ENCODE data around the gene FAM53B.
A peak's percentile ranks its signal among the peaks of the same experiment; 100 is the strongest.

Gene FAM53B

DNA sequence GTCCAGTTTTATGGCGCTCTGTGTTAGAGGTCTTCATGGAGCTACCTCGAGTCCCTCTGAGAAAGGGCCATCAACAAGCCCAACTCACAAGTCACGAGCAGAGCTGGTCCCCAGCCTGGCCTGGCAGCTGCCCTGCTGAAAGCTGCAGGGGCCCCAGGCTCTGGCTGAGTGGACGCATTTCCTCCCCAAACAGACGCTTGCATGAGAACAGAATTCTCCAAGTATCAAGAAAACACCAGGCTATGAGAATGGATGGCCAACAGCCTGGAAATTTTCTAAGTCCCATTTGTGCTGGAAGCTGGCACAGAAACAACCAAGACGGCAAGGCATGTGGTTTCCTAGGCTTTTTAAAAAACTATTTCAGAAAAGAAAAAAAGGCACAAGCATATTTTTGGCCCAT is 114.8 kb downstream of the FAM53B start:
- no peak for DNase-seq (ENCODE audit: low read depth in 2 of 2)

DNA sequence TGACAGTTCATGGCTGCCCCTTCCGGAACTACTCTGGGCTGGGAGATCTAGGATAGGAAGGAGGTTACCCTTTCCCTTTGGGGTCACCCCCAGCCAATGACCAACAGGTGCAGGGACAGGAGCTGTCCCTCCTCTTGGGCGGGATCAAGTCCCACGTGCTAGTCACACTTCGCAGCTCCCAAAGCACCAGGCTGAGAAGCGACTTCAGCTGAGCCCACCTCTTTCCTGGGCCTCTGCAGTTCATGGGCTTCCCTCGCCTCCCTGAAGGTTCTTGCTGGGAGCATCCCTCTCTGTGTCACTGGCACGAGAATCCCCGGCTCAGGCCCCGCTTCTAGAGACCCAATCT is 115.5 kb downstream of the FAM53B start:
- no peak for DNase-seq (ENCODE audit: low read depth in 2 of 2)

DNA sequence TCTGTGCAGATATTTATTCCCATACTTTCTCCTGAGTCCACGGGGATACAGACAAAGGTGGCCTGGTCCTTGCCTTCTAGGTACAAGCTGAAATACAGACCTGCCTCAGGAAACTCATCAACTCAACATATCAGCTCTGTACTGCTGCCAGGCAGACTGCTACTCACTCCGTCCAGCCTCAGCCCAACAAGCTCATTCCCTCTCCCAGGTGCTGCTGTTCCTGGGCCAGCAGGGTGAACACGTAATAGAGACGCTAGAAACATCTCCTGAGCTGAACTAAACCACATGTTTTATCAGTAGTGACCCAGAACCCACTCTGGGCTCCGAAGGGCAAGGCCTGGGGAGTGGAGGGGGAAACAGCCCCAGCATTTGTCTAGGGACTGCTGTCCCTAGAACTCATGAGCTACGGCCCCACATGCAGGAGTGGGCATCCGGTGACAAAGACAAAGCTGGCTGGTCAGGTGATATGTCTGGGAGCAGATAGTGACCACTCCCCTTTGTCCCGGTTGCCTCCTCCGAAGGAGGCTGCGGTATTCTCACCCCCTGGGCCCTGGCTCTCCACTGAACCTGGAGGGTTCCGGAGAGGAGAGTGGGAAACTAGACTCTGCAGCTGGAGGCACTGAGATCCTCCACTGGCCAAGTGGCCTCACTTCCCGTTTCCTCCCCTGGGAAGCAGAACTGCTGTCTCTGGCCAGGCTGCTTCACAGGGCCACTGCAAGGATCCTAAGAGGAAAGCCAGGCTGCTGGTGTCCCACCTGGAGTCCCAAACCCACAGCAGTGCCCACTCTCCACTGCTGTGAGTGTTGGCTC is 116.1 kb downstream of the FAM53B start:
- DNase-seq (ENCODE audit: low read depth in 2 of 2) = no peak

DNA sequence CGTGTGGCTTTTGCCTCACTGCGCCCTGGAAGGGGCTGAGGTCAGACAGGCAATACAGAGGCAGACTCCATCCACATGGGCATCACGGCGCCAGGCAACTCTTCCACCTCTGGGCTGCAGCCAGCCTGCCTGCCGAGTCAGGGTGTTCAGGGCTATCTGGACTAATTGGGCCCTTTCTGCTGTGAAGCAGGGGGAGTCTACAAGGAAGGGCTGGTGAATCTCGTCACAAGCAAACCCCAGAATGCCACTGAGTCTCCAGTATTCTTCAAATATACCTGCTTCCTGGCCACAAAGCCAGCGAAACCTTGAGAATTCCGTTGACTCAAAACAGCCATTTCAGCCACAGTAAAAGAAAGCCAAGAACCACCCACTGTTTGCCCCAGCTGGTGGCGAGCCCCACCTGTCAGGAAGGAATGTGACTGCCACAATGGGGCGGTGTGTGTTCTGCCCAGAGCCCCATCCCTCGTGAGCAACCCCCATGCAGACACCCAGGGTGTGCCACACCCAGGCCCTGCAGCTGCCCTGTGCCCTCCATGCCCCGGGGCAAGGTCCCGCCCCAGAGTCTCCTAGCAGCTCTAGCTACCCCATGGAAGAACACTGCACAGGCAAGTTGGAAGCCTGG is 117.3 kb downstream of the FAM53B start:
- DNase-seq (ENCODE audit: low read depth in 2 of 2) = peak in 1 of 2 donors; percentile 40

DNA sequence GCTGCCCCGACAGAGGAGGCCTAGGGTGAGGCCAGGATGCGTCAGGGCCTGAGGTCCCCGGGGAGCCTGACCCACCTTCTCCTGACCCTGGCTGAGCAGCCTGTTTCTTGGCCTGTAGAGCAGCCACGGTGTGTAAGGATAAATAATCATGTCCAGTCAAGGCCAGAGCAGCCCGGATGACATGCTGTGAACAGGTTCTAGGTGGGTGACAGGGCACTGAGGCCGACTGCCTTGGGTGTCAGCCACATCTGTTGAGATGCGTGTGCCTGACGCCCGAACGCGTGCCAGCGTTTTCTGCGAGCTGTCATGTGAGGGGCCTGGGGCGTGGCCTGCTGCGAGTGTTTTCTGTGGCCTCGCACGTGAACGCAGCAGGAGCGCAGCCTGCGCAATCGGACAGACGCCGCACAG is 118.3 kb downstream of the FAM53B start:
- no peak for DNase-seq (ENCODE audit: low read depth in 2 of 2)

DNA sequence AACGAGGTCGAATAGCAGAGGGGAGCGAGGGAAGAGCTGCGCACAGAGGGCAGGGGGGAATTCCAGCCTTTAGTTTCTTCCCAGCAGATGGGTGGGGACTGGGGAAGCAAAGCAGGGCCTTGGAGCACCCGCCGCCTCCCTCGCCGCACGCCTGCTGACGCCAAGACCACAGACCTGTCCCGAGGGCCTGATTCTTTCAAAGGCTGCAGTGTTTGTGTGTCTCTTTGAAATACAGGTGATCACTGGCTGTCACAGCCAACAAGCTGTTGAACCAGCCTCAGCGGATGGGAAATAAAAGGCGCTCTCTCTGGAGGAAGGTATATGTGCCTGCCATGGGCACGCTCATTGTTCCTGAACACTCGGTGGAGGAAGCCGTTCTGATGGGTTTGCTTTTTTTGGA is 119.3 kb downstream of the FAM53B start:
- DNase-seq (ENCODE audit: low read depth in 2 of 2) = no peak

DNA sequence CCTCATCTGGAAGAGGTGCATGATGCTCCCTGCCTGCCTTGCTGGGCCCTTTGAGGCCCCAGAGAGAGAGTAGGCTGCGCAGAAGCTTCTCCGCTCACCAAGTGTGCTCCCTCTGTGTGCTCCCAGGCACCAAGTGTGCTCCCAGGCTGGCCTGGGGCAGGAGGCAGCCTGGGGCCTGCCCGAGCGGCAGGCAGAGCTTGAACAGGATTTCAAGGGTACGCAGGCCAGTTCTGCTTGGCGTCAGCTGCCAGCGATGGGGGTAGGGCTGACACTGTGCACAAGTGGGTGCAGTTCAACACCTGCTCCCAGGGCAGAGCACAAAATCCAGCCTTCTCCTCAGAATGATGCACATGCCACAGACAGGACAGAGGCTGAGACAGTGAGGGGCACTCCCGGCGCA is 119.7 kb downstream of the FAM53B start:
- DNase-seq (ENCODE audit: low read depth in 2 of 2) = no peak

DNA sequence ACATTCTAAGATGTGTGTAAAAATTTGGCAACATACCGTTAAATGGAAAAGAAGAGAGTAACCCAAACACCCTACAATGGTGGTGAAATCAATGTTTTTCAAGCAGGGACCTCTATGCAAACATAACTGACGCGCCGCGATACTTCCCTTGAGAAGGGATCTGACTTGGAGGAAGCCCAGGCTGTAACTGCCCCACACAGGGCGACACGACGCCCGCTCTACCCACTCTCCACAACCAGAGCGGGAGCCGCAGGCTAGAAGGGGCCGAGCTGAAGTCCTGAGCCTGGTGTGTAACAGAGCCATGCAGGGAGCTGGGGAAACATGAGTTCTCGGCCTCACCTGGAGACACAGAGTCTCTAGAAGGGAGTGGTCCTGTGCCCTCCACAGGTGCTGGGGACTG is 120.2 kb downstream of the FAM53B start:
- DNase-seq (ENCODE audit: low read depth in 2 of 2) = no peak

DNA sequence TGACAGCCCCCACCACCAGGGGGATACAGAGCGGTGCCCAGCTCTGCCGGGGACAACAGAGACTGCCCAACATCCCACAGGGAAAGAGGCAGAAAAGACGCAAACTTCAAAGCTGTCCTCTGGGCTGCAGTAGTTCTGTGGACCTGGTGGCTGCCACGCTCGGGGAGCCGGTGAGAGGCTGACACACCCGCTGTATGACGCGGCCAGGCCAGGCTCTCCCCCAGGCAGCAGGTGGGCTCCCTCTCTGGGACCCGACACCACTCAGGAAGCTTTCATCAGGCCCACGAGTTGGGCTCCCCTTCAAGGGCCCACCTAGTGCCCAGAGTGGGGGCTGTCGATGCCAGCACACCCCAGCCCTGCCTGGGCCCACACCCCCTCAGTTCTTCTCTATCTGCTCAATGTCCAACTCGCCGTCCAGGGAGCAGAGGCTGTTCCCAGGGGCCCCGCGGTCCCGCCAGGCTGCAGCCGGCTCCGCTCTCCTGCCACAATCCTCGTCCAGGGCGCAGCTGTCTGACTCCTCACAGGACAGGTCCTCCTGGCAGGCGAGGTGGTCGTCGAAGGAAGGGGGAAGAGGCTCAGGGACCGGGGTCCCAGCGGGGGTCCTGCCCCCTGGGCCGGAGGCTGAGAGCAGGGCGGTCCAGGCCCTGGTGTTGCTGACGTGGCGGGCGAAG is 121.2 kb downstream of the FAM53B start:
- DNase-seq (ENCODE audit: low read depth in 2 of 2) = no peak

DNA sequence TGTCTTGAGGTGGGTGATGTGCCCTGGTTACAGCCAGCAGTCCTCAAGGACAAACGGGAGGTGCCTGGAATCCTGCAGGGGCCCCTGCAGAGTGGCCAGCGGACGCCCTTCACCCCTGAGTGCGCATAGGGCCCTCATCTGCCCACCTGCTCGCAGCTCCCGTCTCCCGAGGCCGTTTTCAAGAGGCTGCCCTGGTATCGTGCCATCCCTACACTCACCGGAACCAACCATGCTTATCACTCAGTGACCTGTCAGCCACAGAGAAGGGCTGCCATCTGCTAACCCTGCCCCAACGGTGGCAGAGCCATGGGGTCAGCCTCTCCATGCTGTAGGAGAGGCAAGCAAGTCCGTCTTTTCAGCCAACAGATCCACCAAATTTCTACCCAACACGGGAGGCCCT is 122.0 kb downstream of the FAM53B start:
- DNase-seq (ENCODE audit: low read depth in 2 of 2) = no peak

DNA sequence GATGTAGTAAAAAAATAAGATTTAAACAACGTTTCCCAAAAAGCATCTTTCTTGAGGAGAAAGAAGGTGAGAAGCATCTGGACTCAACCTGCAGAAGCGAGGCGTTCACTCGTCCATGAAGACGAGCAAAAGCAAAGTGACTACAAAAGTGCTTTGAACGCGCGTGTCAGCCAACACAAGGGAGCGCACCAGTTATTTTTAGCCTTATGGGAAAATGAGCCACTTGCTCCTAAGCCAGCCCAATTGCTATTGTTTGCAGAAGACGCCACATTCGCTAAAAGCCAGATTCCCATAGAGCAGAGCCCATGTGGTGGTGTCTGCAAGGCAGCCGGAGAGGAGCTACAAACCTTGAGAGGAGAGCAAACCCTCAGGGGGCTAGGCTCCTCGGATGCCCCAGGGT is 122.5 kb downstream of the FAM53B start:
- DNase-seq (ENCODE audit: low read depth in 2 of 2) = no peak

DNA sequence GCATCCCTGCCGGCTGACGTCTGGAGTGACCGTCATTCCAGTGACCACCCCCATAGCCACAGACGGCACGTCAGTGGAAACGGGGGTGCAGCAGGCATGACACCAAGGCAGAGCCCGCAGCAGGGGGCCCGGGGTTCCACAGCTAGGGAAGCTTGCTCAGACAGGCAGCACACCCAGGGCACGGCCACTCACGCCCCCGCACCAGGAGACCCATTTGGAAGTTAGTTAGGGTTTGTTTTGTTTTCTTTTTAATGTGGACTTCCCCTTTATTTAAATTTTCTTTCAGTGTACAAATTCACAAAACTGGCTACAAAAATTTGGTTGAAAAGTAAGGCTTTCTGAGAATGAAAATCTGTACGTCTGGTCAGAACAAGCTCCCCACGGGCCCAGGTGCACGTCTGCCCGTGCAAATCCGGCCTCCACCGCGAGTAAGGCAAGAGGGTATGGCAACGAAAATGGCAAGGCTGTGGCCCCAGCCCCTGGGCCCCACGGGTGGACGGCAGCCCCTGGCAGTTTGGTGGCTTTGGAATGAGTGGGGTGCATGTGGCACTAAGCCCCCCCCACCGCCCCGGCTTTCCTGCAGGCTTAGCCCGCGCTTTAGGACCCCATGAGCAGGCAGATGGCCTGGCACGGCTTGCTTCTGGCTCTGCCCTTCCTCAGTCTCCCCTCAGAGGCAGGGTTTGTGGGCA is 124.2 kb downstream of the FAM53B start:
- DNase-seq (ENCODE audit: low read depth in 2 of 2) = no peak

DNA sequence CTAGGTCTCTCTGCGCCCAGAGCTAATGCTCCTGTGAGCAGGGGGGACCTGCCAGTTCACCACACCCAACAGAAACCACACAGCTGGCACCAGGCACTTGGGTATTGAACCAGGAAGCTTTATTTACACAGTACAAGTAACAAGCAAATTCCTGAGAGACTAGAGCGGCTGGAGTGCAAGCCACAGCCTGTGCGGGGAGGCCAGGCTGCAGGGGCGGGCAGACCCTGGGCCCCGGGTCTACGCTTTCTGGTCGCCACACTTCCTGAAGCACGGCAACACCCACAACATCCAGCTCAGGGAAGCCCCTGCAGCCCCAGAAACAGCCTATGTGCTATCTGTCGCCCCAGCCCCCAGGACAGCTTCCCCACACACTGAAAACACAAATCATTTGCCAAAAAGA is 125.0 kb downstream of the FAM53B start:
- no peak for DNase-seq (ENCODE audit: low read depth in 2 of 2)

DNA sequence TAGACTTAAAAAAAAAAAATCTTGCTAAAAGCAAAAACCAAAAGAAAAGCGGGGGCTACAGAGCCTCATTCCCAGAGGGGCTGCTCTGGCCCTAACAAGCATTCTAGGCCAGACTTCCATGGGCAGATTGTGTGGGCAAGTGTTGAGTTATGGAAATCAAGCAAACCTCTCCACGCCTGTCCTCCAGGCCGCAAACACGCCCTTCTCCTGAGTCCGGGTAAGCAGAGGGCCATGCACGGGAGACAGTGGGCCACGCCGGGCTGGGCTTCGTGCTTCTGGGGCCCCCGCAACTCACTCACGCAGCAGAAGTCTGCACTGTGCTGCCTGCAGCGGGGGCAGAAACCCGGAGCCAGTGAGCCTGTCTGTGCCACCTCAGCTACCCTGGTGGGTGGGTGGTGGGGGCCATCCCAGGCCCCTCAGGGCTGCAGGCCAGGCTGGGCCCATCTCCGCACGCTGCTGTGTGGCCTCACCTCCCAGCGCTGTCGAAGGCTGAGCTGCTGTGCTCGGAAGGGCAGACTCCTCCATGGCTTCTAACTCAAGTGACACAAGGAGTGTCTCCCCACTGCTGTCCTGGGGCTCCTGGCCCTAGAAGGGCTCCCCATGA is 125.6 kb downstream of the FAM53B start:
- no peak for DNase-seq (ENCODE audit: low read depth in 2 of 2)

DNA sequence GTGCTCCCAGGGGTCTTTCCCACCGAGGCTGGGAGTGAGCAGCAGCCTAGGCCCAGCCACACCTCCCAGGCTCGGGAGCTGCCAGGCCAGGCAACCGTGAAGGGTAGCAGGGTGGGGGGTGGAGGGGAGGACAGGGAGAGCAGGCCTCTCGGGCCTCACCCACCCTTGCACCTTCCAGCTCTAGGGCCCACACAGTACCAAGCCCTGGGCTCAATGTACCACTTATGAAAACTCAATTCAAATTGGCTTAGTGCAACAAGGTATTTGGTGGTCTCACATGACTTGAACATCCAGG is 127.4 kb downstream of the FAM53B start:
- no peak for DNase-seq (ENCODE audit: low read depth in 2 of 2)

DNA sequence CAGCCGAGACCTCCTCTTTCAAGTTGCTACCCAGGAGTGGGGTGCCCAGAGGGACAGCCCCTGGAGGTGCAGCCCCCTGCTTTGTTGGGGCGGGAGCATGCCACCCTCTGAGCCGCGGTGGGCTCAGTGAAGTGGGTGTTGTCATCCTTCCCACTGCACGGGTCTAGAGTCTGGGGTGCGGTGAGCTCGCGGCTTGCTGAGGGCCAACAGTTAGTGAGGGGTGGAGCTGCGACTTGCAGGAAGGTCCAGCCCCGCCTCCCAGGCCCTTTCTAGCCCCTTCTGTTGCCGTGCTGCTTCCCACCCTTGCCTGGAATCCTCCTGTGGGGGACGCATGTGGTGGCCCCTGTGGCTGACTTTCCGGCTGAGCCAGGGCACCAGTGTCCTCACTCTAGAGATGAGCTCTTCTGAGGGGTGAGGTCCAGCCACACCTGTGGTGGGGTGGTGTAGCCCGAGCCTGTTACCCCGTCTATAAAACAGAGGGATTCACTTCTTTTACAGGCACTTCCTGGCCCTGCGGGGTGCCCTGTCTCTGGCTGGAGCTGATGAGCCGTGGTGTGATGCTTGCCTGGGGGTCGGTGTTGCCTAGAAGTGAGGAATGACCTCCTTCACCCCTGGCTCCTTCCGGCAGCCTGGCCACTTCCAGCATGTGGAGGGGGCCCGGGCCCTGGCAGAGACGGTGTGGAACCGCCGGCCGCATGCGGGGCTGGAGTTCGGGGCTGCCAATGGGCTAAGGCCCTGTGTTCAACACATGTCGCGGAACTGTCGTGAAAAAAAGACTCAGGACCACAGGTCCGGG is 127.9 kb downstream of the FAM53B start:
- no peak for DNase-seq (ENCODE audit: low read depth in 2 of 2)

DNA sequence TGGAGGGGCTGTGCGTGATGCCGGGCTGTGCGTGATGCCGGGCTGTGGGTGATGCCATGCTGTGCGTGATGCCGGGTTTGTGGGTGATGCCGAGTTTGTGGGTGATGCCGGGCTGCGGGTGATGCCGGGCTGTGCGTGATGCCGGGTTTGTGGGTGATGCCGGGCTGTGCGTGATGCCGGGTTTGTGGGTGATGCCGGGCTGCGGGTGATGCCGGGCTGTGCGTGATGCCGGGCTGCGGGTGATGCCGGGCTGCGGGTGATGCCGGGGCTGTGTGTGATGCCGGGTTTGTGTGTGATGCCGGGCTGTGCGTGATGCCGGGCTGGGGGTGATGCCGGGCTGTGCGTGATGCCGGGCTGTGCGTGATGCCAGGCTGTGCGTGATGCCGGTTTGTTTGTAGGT is 128.9 kb downstream of the FAM53B start:
- DNase-seq (ENCODE audit: low read depth in 2 of 2) = no peak

DNA sequence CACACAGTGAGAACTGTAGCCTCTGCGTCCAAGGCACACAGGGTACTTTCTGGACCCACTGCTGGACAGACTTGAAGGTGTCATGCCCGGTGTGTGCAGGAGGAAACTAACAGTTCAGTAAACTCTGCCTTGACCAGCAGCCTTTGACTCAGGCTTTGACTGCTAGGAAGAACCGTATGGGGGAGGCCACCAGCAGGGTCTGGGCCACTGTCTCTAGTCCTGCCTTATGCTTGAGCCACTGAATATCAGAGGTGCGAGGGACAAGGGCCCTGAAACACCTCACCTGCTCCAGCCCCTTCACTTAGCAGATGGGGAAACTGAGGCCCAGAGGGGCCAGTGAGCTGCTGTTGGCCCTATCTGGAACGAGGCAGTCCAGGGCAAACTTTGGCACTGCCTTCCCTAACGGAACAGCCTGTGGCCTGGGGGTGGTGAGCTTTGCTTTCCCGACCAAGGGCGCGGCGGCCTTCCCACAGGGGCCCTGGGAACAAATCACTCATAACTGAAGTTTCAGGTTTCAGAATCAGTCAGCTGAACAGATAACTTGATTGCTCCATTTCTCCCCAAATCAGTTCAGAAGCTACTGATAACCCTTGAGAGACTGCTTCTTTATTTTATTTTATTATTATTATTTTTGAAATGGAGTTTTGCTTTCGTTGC is 130.0 kb downstream of the FAM53B start:
- peak; percentile 40 to 43 for DNase-seq (ENCODE audit: low read depth in 2 of 2)

DNA sequence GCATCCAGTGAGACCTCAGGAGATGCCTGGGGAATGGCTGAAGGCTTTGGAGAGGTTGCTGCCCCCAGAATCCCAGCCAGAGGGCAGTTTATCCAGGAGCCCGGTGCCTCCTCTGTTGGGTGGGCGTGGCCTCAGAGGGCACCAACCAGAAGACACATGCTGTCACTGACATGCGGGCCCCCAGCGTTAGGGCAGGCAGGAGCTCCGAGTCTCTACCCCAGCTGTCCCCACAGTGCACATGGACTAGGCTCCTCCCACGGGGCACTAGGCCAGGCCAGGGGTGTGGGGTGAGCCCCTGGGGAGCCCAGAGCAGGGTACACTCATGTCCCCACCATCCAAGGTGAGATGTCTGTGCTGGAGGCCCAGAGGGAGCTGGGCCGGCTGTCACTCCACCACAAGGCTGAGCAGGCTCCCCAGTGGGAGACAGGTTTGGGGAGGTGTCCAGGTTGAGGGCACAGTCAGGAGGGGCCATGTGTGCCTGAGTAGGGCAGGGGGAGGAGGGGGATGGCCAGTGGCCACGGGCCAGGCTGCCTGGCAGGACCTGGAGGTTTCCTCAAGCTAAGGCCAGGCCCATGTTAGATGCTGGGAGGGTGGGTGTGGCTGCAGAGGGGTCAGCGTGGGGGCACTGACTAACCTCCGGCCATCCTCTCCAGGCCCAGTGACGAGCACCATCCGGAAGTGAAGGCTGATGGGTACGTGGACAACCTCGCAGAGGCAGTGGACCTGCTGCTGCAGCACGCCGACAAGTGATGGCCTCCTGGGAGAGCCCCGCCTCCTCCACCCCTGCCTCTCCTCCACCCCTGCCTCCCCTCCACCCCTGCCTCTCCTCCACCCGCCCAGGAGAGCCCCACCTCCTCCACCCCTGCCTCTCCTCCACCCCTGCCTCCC is 131.3 kb downstream of the FAM53B start:
- no peak for DNase-seq (ENCODE audit: low read depth in 2 of 2)

DNA sequence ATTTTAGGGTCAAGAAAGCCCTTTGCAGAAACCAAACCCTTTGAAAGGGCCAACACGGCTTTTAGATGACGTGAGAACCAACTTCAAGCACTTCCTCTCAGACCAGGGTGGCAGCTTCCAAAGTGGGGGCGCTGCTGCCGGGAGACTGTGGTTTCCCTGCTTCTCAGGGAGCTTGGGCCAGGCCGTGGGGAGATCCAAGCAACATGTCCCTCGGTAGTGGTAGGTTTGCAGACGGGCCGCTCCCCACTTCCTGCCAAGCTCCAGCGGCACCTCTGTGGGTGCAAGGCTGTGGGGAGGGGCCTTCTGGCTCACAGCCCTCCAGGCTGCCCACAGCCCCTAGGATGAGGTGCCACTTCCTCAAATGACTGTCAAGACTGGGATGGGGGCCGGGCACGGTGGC is 132.4 kb downstream of the FAM53B start:
- DNase-seq (ENCODE audit: low read depth in 2 of 2) = no peak
